Measurements from ENCODE around the gene RAD9A. TPM values are rescaled to one million over a fixed set of nuclear protein-coding genes. Genes with fewer than 3 reads are reported as not detected.

The RAD9A gene
- total and polyA plus RNA-seq, 2 of the 4 experiments (the other 2 are of a cell fraction): 2.0 to 10.3 TPM

- Histone ChIP-seq H2BK15ac (ENCODE audit: low read depth, low read length) (no peak overlapping the region), H3K4me3 (ENCODE audit: insufficient read depth, low read depth, low read length) (no peak overlapping the region), H3K4ac (ENCODE audit: low read depth, low read length) (no peak overlapping the region), H2AK5ac (ENCODE audit: low read depth, low read length) (no peak overlapping the region), H4K5ac (ENCODE audit: low read depth, low read length) (no peak overlapping the region), H2AFZ (replicated peaks; ENCODE audit: low read length, poor library complexity) (no peak overlapping the region), H3K9me3 (ENCODE audit: control insufficient read depth, insufficient read depth, low read length) (no peaks in the 10 kb centered on the region), H2BK5ac (ENCODE audit: low read depth, low read length, poor library complexity, severe bottlenecking) (no peak overlapping the region), H3K9me1 (ENCODE audit: insufficient read depth, low read length) (no peaks in the 10 kb centered on the region), H3K27me3 (ENCODE audit: control insufficient read depth, insufficient read depth, low read length) (peaks cover 29% of the 10 kb centered on the region), H2BK20ac (ENCODE audit: low read depth, low read length) (no peak overlapping the region), H3K23ac (ENCODE audit: low read depth, low read length) (no peak overlapping the region), H3K4me2 (ENCODE audit: low read depth, low read length) (no peak overlapping the region), H3K14ac (replicated peaks; ENCODE audit: low read depth, low read length) (no peak overlapping the region), H3K9ac (ENCODE audit: low read depth, low read length) (no peak overlapping the region), H3K18ac (ENCODE audit: low read depth, low read length) (no peak overlapping the region), H2AK9ac (replicated peaks; ENCODE audit: low read depth, low read length, poor library complexity) (no peak overlapping the region), H3K4me1 (ENCODE audit: control insufficient read depth, insufficient read depth, low read length) (peaks cover 9% of the 10 kb centered on the region), H4K8ac (ENCODE audit: low read depth in 2 of 2, low read length in 2 of 2) (no peak overlapping the region), H2BK120ac (ENCODE audit: low read depth, low read length) (no peak overlapping the region), H4K20me1 (ENCODE audit: insufficient read depth, low read length) (peaks cover 11% of the 10 kb centered on the region), H3K56ac (ENCODE audit: extremely low read depth, insufficient read depth, low read length) (no peak overlapping the region), H3K79me1 (ENCODE audit: low read depth in 1 of 2, low read length in 2 of 2) (peaks cover 8 to 12% of the 10 kb centered on the region in 2 experiments; a peak in 3 of 4 replicates), H4K91ac (ENCODE audit: insufficient read depth, low read depth, low read length) (no peak overlapping the region), H3K27ac (ENCODE audit: insufficient read depth, low read length) (no peak overlapping the region), H3K36me3 (ENCODE audit: control insufficient read depth, insufficient read depth, low read length) (peaks cover 5% of the 10 kb centered on the region; the same call in 1 of the 2 replicates)
- in situ Hi-C loops (cut with MboI; ENCODE audit: low sequenced_read_pairs) (no loop called here), dilution Hi-C loops (cut with HindIII; ENCODE audit: low sequenced_read_pairs, unreplicated experiment) (no loop called here), intact Hi-C loops (cut with micrococcal nuclease) (no loop called here)
- WGBS, 2 experiments (ENCODE audit: extremely low coverage in 2 of 2, insufficient read length in 1 of 2): 80% methylated on average over 1 of the region's 6 CpGs; no CpG with 5 or more reads in 1 of the 2 experiments
- no TSS peak for BruUV-seq (replicated peaks)
- ChIA-PET POLR2A (ENCODE audit: unreplicated experiment) (no interaction called here), CTCF (no interaction called here)
- no peak for ATAC-seq (ENCODE audit: low read depth)
- TF ChIP-seq, protein P1, sequence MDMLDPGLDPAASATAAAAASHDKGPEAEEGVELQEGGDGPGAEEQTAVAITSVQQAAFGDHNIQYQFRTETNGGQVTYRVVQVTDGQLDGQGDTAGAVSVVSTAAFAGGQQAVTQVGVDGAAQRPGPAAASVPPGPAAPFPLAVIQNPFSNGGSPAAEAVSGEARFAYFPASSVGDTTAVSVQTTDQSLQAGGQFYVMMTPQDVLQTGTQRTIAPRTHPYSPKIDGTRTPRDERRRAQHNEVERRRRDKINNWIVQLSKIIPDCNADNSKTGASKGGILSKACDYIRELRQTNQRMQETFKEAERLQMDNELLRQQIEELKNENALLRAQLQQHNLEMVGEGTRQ (IDR thresholded peaks at IDR 0.05; ENCODE audit: low read depth, low read length): no peak
- TF ChIP-seq RAD21 (IDR thresholded peaks at IDR 0.05; ENCODE audit: low read length) (no peak), MXI1 (IDR thresholded peaks at IDR 0.05; ENCODE audit: borderline replicate concordance, low read depth, low read length) (no peak), MAZ (IDR thresholded peaks at IDR 0.05; ENCODE audit: borderline replicate concordance, low read depth, low read length) (no peak), MAFK (IDR thresholded peaks at IDR 0.05; ENCODE audit: low read depth, low read length) (no peak), SMC3 (IDR thresholded peaks at IDR 0.05; ENCODE audit: low read depth, low read length) (no peak), POLR2A (IDR thresholded peaks at IDR 0.05; ENCODE audit: low read depth, low read length) (no peak), RCOR1 (IDR thresholded peaks at IDR 0.05; ENCODE audit: insufficient replicate concordance, low read length) (no peak)
- TF ChIP-seq, protein P2, sequence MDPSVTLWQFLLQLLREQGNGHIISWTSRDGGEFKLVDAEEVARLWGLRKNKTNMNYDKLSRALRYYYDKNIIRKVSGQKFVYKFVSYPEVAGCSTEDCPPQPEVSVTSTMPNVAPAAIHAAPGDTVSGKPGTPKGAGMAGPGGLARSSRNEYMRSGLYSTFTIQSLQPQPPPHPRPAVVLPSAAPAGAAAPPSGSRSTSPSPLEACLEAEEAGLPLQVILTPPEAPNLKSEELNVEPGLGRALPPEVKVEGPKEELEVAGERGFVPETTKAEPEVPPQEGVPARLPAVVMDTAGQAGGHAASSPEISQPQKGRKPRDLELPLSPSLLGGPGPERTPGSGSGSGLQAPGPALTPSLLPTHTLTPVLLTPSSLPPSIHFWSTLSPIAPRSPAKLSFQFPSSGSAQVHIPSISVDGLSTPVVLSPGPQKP (IDR thresholded peaks at IDR 0.05; ENCODE audit: borderline replicate concordance, low read depth, low read length): no peak
- no peak for DNase-seq
Observed at GRCh38 chr11:67405196-67405567, 13.4 kb downstream of the RAD9A start.
